ENCODE results near the gene CSMD2.

GRCh38 chr1:33819913-33820311, 345.1 kb downstream of the CSMD2 start:
- TF ChIP-seq POLR2A (IDR thresholded peaks at IDR 0.05) = no peak
- TF ChIP-seq CTCF (IDR thresholded peaks at IDR 0.05) = no peak
